Measurements from ENCODE around the gene TTC19.

Gene TTC19

GRCh38 chr17:15999141-15999973, at the start of gene TTC19, which contains the start of gene ZSWIM7:
TTC19 (plus strand) TSS chr17:15999824; CDS start chr17:15999849, 25 bp downstream.
ZSWIM7 (minus strand) TSS chr17:15999704; CDS start chr17:15999594, 110 bp downstream.
- H3K4me3 Mint-ChIP-seq = peak within 1 kb of the TSS; percentile 86
- H3K36me3 Mint-ChIP-seq (ENCODE audit: low read depth) = peaks cover 62% of the 10 kb centered on the region

GRCh38 chr17:15951368-15952047, 48.1 kb upstream of the TTC19 start:
- H3K4me3 Mint-ChIP-seq = no peak overlapping the region
- H3K36me3 Mint-ChIP-seq (ENCODE audit: low read depth) = no peaks in the 10 kb centered on the region
- no peaks in the 10 kb centered on the region for H3K9me3 Mint-ChIP-seq
- H3K27me3 Mint-ChIP-seq = peaks cover 36% of the 10 kb centered on the region
- peaks cover 7% of the 10 kb centered on the region for H3K4me1 Mint-ChIP-seq (ENCODE audit: low read depth)
- DNase-seq = no peak
- no peak overlapping the region for H3K27ac Mint-ChIP-seq

More at GRCh38 chr17:15999141-15999973, at the start of gene TTC19, which contains the start of gene ZSWIM7:
- Mint-ChIP-seq H3K9me3 (no peaks in the 10 kb centered on the region), H3K27me3 (no peaks in the 10 kb centered on the region), H3K4me1 (ENCODE audit: low read depth) (peaks cover 38% of the 10 kb centered on the region), H3K27ac (peak within 1 kb of the TSS; percentile 99)
- peak; percentile 97 for DNase-seq

DNA sequence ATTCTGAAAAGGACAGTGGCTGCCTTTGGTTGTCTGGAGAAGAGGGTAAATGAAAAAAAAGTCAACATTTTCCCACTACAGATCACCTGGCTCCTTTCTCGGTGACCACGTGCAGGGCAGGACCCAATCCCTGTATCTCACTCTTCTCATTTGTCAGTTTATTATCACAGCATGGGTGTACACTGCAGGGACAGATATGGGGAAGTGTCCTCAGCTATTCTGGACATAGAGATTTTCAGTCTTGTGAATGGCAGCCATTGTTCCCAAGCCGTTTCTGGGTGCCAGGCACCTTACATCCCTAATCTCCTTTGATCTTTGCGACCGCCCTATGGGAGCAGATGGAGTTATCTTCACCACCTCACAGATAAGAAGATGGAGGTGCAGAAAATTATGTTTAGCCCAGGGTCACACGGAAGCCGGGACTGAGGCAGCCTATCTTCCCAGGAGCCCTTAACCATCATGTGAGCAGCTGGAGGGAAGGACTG, 47.5 kb upstream of the TTC19 start:
- peaks cover 9% of the 10 kb centered on the region for H3K4me1 Mint-ChIP-seq (ENCODE audit: low read depth)
- H3K4me3 Mint-ChIP-seq = no peak overlapping the region
- DNase-seq = no peak
- no peak overlapping the region for H3K27ac Mint-ChIP-seq
- peaks cover 34% of the 10 kb centered on the region for H3K27me3 Mint-ChIP-seq
- H3K36me3 Mint-ChIP-seq (ENCODE audit: low read depth) = no peaks in the 10 kb centered on the region
- no peaks in the 10 kb centered on the region for H3K9me3 Mint-ChIP-seq

- Mint-ChIP-seq H3K27me3 (peaks cover 33% of the 10 kb centered on the region), H3K36me3 (ENCODE audit: low read depth) (no peaks in the 10 kb centered on the region), H3K4me1 (ENCODE audit: low read depth) (peaks cover 18% of the 10 kb centered on the region), H3K4me3 (no peak overlapping the region), H3K9me3 (no peaks in the 10 kb centered on the region), H3K27ac (no peak overlapping the region)
- no peak for DNase-seq
Observed at GRCh38 chr17:15952916-15953790, 46.5 kb upstream of the TTC19 start.

GRCh38 chr17:15954222-15954621, 45.4 kb upstream of the TTC19 start:
- no peak for DNase-seq
- H3K27ac Mint-ChIP-seq = no peak overlapping the region
- H3K4me1 Mint-ChIP-seq (ENCODE audit: low read depth) = peaks cover 29% of the 10 kb centered on the region
- H3K27me3 Mint-ChIP-seq = peaks cover 37% of the 10 kb centered on the region
- H3K4me3 Mint-ChIP-seq = no peak overlapping the region
- no peaks in the 10 kb centered on the region for H3K9me3 Mint-ChIP-seq
- no peaks in the 10 kb centered on the region for H3K36me3 Mint-ChIP-seq (ENCODE audit: low read depth)

GRCh38 chr17:15955793-15956541, 43.7 kb upstream of the TTC19 start:
- no peak overlapping the region for H3K4me3 Mint-ChIP-seq
- no peaks in the 10 kb centered on the region for H3K9me3 Mint-ChIP-seq
- no peak overlapping the region for H3K27ac Mint-ChIP-seq
- peaks cover 37% of the 10 kb centered on the region for H3K4me1 Mint-ChIP-seq (ENCODE audit: low read depth)
- no peak for DNase-seq
- H3K27me3 Mint-ChIP-seq = peaks cover 37% of the 10 kb centered on the region
- no peaks in the 10 kb centered on the region for H3K36me3 Mint-ChIP-seq (ENCODE audit: low read depth)

- Mint-ChIP-seq H3K27ac (peak overlapping the region; percentile 48), H3K27me3 (peaks cover 45% of the 10 kb centered on the region)
Observed at GRCh38 chr17:15957206-15957605, 42.4 kb upstream of the TTC19 start.

DNA sequence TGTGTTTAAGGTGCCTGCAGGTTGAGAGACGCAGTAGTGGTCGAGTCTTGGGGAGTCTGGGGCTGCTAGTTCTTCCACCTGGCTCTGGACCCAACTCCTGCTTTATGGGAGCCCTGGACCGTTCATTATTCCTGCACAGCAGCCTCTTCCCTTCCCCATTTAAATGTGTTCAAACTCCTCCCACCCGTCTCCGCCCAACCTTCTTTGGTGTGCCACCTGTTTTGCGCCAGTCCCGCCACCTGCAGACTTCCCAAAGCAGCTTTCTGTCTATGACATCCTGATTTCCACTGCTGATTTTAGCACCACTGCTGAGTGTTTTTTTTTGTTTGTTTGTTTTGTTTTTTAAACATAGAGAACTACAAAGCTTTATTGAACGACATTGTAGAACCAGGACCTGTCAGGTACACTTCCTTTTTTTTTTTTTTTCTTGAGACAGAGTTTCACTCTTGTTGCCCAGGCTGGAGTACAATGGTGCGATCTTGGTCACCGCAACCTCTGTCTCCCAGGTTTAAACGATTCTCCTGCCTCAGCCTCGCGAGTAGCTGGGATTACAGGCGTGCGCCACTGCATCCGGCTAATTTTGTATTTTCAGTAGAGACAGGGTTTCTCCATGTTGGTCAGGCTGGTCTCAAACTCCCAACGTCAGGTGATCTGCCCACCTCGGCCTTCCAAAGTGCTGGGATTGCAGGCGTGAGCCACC, 41.9 kb upstream of the TTC19 start:
- peaks cover 37% of the 10 kb centered on the region for H3K4me1 Mint-ChIP-seq (ENCODE audit: low read depth)
- DNase-seq = no peak
- H3K4me3 Mint-ChIP-seq = no peak overlapping the region
- H3K27me3 Mint-ChIP-seq = peaks cover 45% of the 10 kb centered on the region
- peak overlapping the region; percentile 48 for H3K27ac Mint-ChIP-seq
- H3K9me3 Mint-ChIP-seq = no peaks in the 10 kb centered on the region
- H3K36me3 Mint-ChIP-seq (ENCODE audit: low read depth) = no peaks in the 10 kb centered on the region

More at GRCh38 chr17:15957206-15957605, 42.4 kb upstream of the TTC19 start:
- H3K36me3 Mint-ChIP-seq (ENCODE audit: low read depth) = no peaks in the 10 kb centered on the region
- H3K9me3 Mint-ChIP-seq = no peaks in the 10 kb centered on the region
- H3K4me3 Mint-ChIP-seq = no peak overlapping the region
- DNase-seq = no peak
- peaks cover 37% of the 10 kb centered on the region for H3K4me1 Mint-ChIP-seq (ENCODE audit: low read depth)

DNA sequence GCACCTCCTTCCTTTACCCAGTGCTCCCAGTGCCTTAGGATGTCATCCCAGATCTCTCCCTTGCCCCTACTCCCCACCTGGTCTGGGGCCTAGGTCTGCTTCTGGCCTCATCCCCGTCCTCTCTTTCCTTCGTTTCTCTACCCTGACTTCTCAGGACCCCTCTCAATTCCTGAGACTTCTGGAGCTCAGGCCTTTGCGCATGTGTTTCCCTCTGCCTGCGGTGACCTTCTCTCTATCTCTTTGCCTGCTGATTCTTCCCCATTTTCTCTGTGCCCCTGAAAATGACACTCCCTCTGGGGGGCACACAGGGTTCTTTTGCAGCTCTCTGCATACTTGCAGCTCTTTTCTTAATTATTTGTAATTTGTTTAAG, 41.2 kb upstream of the TTC19 start:
- no peaks in the 10 kb centered on the region for H3K36me3 Mint-ChIP-seq (ENCODE audit: low read depth)
- DNase-seq = no peak
- peaks cover 43% of the 10 kb centered on the region for H3K27me3 Mint-ChIP-seq
- H3K9me3 Mint-ChIP-seq = no peaks in the 10 kb centered on the region
- peak overlapping the region; percentile 30 for H3K4me3 Mint-ChIP-seq
- peaks cover 38% of the 10 kb centered on the region for H3K4me1 Mint-ChIP-seq (ENCODE audit: low read depth)
- peak overlapping the region; percentile 81 for H3K27ac Mint-ChIP-seq

- Mint-ChIP-seq H3K36me3 (ENCODE audit: low read depth) (no peaks in the 10 kb centered on the region), H3K27me3 (peaks cover 29% of the 10 kb centered on the region), H3K9me3 (no peaks in the 10 kb centered on the region), H3K27ac (no peak overlapping the region), H3K4me3 (no peak overlapping the region), H3K4me1 (ENCODE audit: low read depth) (peaks cover 31% of the 10 kb centered on the region)
- no peak for DNase-seq
Observed at GRCh38 chr17:15963670-15964110, 35.9 kb upstream of the TTC19 start.

DNA sequence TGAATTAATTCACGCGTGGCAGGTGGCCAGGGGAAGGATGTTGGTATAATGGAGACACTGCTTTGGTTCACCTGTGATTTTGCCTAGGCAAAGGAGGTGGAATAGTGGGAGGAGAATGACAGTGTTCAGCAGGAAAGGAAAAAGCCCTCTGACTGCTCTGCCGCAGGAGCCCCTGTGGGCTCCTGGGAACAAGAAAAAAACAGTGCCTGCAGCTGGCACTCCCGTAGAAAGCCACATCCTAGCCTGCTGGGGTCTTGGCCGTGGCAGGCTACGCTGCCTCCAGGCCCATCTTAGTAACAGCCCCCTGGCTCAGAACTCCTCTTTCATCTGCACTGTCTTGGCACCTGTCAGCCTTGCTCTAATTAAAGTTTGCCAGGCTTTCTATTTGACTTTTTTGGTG, 34.1 kb upstream of the TTC19 start:
- H3K27me3 Mint-ChIP-seq = peaks cover 32% of the 10 kb centered on the region
- H3K36me3 Mint-ChIP-seq (ENCODE audit: low read depth) = no peaks in the 10 kb centered on the region
- H3K27ac Mint-ChIP-seq = no peak overlapping the region
- H3K4me3 Mint-ChIP-seq = no peak overlapping the region
- no peaks in the 10 kb centered on the region for H3K9me3 Mint-ChIP-seq
- peaks cover 18% of the 10 kb centered on the region for H3K4me1 Mint-ChIP-seq (ENCODE audit: low read depth)
- DNase-seq = no peak

- H3K4me3 Mint-ChIP-seq = no peak overlapping the region
- H3K36me3 Mint-ChIP-seq (ENCODE audit: low read depth) = no peaks in the 10 kb centered on the region
- H3K9me3 Mint-ChIP-seq = no peaks in the 10 kb centered on the region
- H3K27me3 Mint-ChIP-seq = peaks cover 30% of the 10 kb centered on the region
- peaks cover 18% of the 10 kb centered on the region for H3K4me1 Mint-ChIP-seq (ENCODE audit: low read depth)
- DNase-seq = no peak
- H3K27ac Mint-ChIP-seq = no peak overlapping the region
Observed at GRCh38 chr17:15966183-15966878, 33.3 kb upstream of the TTC19 start.

DNA sequence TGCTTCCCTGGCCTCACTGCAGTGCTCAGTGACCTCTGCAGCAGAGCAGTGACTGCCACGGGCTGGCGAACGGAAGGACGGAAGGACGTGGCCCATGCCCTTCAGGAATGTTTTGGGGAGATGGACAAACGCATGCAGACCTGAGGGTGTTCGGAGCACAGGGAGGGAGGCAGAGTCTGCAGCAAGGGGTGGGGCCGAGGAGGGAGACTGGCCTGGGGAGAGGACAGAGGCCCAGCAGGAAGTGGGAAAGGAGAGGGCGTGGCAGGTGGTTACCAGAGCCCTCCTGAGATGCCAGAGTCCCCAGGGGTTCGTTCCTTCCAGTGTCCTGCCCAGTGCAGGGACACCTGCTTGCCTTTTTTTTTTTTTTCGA, 32.8 kb upstream of the TTC19 start:
- Mint-ChIP-seq H3K27me3 (peaks cover 24% of the 10 kb centered on the region), H3K4me1 (ENCODE audit: low read depth) (peaks cover 18% of the 10 kb centered on the region), H3K4me3 (no peak overlapping the region), H3K9me3 (no peaks in the 10 kb centered on the region), H3K27ac (no peak overlapping the region), H3K36me3 (ENCODE audit: low read depth) (no peaks in the 10 kb centered on the region)
- DNase-seq = no peak
